ENCODE results near the gene EVI5L.

EVI5L gene

DNA sequence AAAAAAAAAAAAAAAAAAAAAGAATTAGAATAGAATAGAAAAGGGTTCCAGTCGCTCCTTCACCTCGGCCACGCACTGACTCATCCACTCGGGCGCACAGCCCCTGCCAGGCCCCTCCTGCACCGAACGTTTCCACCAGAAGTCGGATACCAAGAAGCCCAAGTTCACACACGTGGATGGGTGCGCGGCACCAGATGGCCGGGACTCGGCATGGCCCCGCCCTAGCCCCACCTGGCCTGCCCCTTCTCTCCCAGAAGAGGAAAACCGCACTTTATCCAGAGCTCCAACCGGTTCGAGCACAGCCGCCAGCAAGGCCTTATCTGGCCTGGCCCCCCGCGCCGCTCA is 38.3 kb downstream of the EVI5L start:
- DNase-seq (ENCODE audit: extremely low read depth, low read depth), result no peak
- TF ChIP-seq CTCF (IDR thresholded peaks at IDR 0.05; ENCODE audit: low read depth, low read length), result no peak

DNA sequence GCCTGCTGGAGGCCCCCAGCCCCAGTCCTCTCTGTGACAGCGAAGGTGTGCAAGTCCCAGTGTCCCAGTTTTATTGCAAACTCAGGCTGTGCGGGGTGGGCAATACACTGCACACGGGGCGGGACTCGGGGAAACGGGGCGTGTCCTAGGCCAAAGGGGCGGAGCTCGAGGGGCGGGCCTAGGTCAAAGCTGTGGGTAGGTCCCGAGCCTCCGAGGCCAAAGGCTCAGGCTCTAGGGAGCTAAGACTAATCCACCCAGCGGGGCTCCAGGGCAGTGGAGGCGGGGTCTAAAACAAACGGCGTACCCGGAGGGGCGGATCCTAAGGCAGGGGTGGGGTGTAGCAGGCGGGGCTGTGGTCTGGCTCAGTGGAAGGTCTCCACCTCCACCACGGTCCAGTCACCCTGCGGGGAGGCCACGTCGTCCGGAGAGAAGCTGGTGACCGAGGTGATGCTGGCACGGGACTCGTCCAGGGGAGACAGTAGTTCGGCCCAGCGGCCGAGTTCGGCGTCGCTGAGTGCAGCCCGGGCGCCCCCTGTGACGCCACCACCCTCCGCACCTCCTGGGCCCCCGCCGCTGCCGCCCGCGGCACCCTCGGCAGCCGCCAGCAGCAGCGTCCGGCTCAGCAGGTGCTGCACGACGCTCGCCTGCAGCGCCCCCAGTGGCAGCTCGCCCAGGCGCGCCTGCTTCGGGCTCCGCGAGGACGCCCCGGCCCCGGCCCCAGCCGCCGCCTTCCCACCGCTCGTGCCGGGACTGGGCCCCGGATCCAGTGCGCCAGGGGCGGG is 38.8 kb downstream of the EVI5L start:
- peak; percentile 25 for TF ChIP-seq CTCF (IDR thresholded peaks at IDR 0.05; ENCODE audit: low read depth, low read length)
- no peak for DNase-seq (ENCODE audit: extremely low read depth, low read depth)

DNA sequence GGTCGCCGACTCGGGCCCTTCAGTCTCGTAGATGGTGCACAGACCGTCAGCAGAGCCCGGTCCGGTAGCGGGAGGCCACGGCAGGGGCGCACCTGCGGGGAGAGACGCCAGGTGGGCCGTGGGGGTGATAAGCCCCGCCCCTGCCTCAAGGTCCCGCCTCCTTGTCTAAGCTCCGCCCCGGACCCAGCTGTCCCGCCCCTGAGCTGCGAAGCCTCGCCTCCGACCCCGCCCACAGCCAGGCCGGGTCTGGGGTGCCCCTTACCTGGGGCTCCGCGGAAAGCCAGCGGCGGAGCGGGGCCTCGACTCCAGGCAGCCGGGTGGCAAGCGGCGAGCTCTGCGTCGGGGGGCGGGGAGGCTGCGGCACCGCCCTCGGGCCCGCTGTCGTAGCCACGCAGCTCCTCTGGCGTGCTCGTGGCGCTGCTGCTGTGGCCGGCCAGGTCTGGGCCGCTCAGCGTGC is 39.5 kb downstream of the EVI5L start:
- DNase-seq (ENCODE audit: extremely low read depth, low read depth), result no peak

GRCh38 chr19:7869910-7870511 is 40.0 kb downstream of the EVI5L start:
- no peak for TF ChIP-seq CTCF (IDR thresholded peaks at IDR 0.05; ENCODE audit: low read depth, low read length)

More for the DNA sequence above, 39.5 kb downstream of the EVI5L start:
- no peak for TF ChIP-seq CTCF (IDR thresholded peaks at IDR 0.05; ENCODE audit: low read depth, low read length)

DNA sequence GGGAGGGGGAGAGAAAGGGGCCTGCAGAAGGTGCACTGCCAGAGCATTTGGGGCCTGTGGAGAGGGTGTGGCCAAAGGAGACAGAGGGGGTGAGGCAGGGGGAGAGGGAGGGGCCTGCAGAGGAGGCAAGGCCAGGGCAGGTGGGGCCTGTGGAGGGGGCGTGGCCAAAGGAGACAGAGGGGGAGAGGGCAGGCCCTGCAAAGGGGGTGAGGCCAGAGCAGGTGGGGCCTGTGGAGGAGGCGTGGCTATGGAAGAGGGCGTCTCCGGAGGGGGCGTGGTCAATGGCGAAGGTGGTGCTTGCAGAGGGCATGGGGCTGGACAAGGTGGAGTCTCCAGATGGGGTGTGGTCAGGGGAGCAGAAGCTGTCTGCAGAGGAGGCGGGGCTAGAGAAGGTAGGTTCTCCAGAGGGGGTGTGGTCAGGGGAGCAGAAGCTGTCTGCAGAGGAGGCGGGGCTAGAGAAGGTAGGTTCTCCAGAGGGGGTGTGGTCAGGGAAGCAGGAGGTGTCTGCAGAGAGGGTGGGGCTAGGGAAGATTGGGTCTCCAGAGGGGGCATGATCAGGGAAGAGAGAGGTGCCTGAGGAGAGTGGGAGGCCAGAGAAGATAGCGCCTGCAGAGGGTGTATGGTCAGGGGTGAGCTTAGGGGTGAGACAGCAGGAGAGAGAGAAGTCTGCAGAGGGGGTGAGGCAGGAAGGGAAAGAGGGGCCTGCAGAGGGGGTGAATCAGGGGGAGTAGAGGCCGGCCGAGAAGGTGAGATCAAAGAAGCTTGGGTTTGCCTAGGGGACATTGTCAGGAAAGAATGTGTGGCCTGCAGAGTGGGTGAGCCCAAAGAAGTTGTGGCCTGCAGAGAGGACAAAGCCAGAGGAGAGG is 40.8 kb downstream of the EVI5L start:
- DNase-seq (ENCODE audit: extremely low read depth, low read depth), result no peak
- TF ChIP-seq CTCF (IDR thresholded peaks at IDR 0.05; ENCODE audit: low read depth, low read length), result no peak

More at GRCh38 chr19:7869910-7870511, 40.0 kb downstream of the EVI5L start:
- no peak for DNase-seq (ENCODE audit: extremely low read depth, low read depth)

DNA sequence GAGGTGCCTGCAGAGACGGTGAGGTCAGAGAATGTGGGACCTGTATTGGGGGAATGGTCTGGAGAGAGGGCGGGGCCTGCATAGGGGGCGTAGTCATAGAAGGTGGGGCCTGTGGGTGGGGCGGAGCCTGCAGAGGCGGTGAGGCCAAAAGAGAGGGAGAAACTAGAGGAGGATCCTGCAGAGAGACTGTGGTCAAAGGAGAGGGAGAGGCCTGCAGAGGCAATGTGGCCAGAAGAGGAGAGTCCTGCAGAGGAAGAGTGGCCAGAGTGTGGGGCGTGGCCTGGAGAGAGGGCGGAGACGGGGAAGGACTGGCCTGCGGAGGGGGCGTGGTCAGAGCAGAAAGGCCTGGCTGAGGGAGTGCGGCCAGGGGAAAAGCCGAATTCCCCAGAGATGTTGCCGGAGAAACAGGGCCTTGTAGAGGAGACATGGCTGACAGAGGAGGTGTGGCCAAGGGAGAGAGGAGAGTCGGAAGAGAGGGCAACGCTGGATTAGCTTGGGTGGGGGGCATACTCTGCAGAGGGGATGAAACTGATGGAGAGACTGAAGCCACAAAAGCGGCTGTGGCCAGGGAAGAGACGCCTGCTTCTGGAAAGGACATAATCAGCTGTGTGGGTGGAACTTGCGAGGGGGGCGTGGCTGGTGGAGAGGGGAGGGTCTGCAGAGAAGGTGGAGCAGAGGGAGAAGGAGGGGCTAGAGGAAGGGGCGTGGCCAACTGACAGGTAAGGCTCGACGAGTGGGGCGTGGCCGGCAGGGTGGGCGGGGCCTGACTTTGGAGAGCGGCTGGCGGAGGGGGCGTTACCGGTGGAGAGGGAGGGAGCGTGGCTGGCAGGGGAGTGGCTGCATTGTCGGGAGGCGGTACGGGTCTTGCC is 41.7 kb downstream of the EVI5L start:
- TF ChIP-seq CTCF (IDR thresholded peaks at IDR 0.05; ENCODE audit: low read depth, low read length), result no peak
- peak; percentile 60 for DNase-seq (ENCODE audit: extremely low read depth, low read depth)

All from AG09319 (cell line).